Gastroesophageal sphincter (tissue), 4 donors: Measurements from ENCODE around the gene CRB3. TPM values are rescaled to one million over a fixed set of nuclear protein-coding genes. Genes with fewer than 3 reads are reported as not detected.

ENCODE experiments used
- ATAC-seq: fragments of 150-250 bp; one replicate; pipeline ENCODE4 v1.9.1; 2016; ENCODE audit warnings: mild to moderate bottlenecking, moderate library complexity
- H3K27ac ChIP-seq, 4 donors: fragments of 200-600 bp; sonication (generic) in 3 of 4; 1 replicate in 3 of 4; 2 replicates in 1 of 4; pipeline ENCODE4 v1.5.1; 2016 to 2019
- H3K27me3 ChIP-seq: fragments of 200-600 bp; sonication (generic); one replicate; pipeline ENCODE4 v1.5.1; 2019
- H3K36me3 ChIP-seq, 2 donors: fragments of 200-600 bp; sonication (generic); one replicate each; pipeline ENCODE4 v1.5.1; 2019; ENCODE audit warnings: control low read depth in 1 of 2
- H3K4me1 ChIP-seq, 3 donors: fragments of 200-600 bp; sonication (generic); 1 replicate in 2 of 3; 2 replicates in 1 of 3; pipeline ENCODE4 v1.5.1; 2016 to 2019; ENCODE audit warnings: control low read depth in 2 of 3
- H3K4me3 ChIP-seq, 2 donors: fragments of 200-600 bp; sonication (generic); one replicate each; pipeline ENCODE4 v1.5.1; 2019; ENCODE audit warnings: mild to moderate bottlenecking in 1 of 2, moderate library complexity in 1 of 2
- H3K9me3 ChIP-seq, 3 donors: fragments of 200-600 bp; sonication (generic); one replicate each; pipeline ENCODE4 v1.5.1; 2017 to 2019; ENCODE audit warnings: control low read depth in 2 of 3
- CTCF ChIP-seq, 4 experiments: fragments of 200-600 bp in 2 of 4; fragments of 450-650 bp in 2 of 4; sonication (generic) in 1 of 4; IDR thresholded peaks; one replicate each; pipeline ENCODE4 v1.5.1; 2017 to 2019; ENCODE audit warnings: antibody characterized with exemption in 4 of 4, mild to moderate bottlenecking in 2 of 4, moderate library complexity in 2 of 4
- EP300 ChIP-seq: sonication (generic); formaldehyde crosslinking; IDR thresholded peaks from one replicate; pipeline ENCODE4 v1.6.1; 2017; ENCODE audit warnings: antibody characterized with exemption, mild to moderate bottlenecking
- POLR2A ChIP-seq, 2 donors: fragments of 450-650 bp; IDR thresholded peaks; one replicate each; pipeline ENCODE4 v1.6.1; 2017; ENCODE audit warnings: antibody characterized with exemption in 2 of 2, mild to moderate bottlenecking in 2 of 2, moderate library complexity in 1 of 2
- POLR2AphosphoS5 ChIP-seq: sonication (generic); formaldehyde crosslinking; IDR thresholded peaks from one replicate; pipeline ENCODE4 v1.6.1; 2017; ENCODE audit warnings: antibody characterized with exemption
- WGBS, 2 donors: methylation state at CpG; one replicate each; pipeline ENCODE4 v1.1.5; 2018; ENCODE audit warnings: low coverage in 1 of 2; 5-methylcytosine and 5-hydroxymethylcytosine counted together
- total RNA-seq, 4 donors: library from RNA; depleted of rRNA; stranded (reverse); fragments of >200 nt; gene quantifications; one replicate each; pipeline ENCODE4 v1.1.0, GENCODE V29; 2016

CRB3 gene
- total RNA-seq, 4 donors from 2014 or later = 0.85 to 6.2 (median 1.6) TPM; not detected in 1

GRCh38 chr19:6440905-6441304 is 23.2 kb upstream of the CRB3 start:
- TF ChIP-seq CTCF (IDR thresholded peaks at IDR 0.05) (no peak), POLR2AphosphoS5 (no peak), POLR2A (IDR thresholded peaks at IDR 0.05) (no peak), EP300 (no peak)
- Histone ChIP-seq H3K4me1 (no peaks in the 10 kb centered on the region), H3K27me3 (no peaks in the 10 kb centered on the region), H3K4me3 (no peak overlapping the region), H3K36me3 (peaks cover 0 to 47% of the 10 kb centered on the region in 2 donors), H3K27ac (no peak overlapping the region), H3K9me3 (peaks cover 0 to 8% (median 0%) of the 10 kb centered on the region in 3 donors)
- 43 to 73% methylated on average over 1 to 2 of the region's 3 CpGs for WGBS, 2 donors
- no peak for ATAC-seq

GRCh38 chr19:6442087-6442688 is 21.9 kb upstream of the CRB3 start:
- peaks cover 0 to 18% (median 0%) of the 10 kb centered on the region in 3 donors for H3K9me3 ChIP-seq
- peaks cover 0 to 56% of the 10 kb centered on the region in 2 donors for H3K36me3 ChIP-seq
- ATAC-seq = no peak
- H3K27me3 ChIP-seq = no peaks in the 10 kb centered on the region
- H3K4me1 ChIP-seq = no peaks in the 10 kb centered on the region
- 90 to 94% methylated on average over 4 to 7 of the region's 13 CpGs for WGBS, 2 donors
- H3K27ac ChIP-seq = no peak overlapping the region
- no peak overlapping the region for H3K4me3 ChIP-seq
- TF ChIP-seq POLR2AphosphoS5 (no peak), POLR2A (IDR thresholded peaks at IDR 0.05) (no peak), EP300 (no peak), CTCF (IDR thresholded peaks at IDR 0.05) (no peak)

GRCh38 chr19:6443986-6444385 is 20.1 kb upstream of the CRB3 start:
- H3K4me3 ChIP-seq = no peak overlapping the region
- TF ChIP-seq CTCF (IDR thresholded peaks at IDR 0.05) = no peak
- ATAC-seq = no peak
- no peaks in the 10 kb centered on the region for H3K27me3 ChIP-seq
- peaks cover 0 to 70% of the 10 kb centered on the region in 2 donors for H3K36me3 ChIP-seq
- no peaks in the 10 kb centered on the region for H3K4me1 ChIP-seq
- WGBS, 2 donors = 67% methylated on average over 1 of the region's 13 CpGs; no CpG with 5 or more reads in 1 of the 2 donors
- H3K9me3 ChIP-seq = peaks cover 0 to 18% (median 0%) of the 10 kb centered on the region in 3 donors
- no peak overlapping the region for H3K27ac ChIP-seq

- no peak for ATAC-seq
- no peak overlapping the region for H3K4me3 ChIP-seq
- peaks cover 0 to 18% (median 0%) of the 10 kb centered on the region in 3 donors for H3K9me3 ChIP-seq
- no peak overlapping the region for H3K27ac ChIP-seq
- no peaks in the 10 kb centered on the region for H3K27me3 ChIP-seq
- H3K4me1 ChIP-seq = no peaks in the 10 kb centered on the region
- no peak for TF ChIP-seq POLR2AphosphoS5
- TF ChIP-seq POLR2A (IDR thresholded peaks at IDR 0.05) = no peak
- no peak for TF ChIP-seq CTCF (IDR thresholded peaks at IDR 0.05)
- no peak for TF ChIP-seq EP300
- WGBS, 2 donors = 87 to 100% methylated on average over 1 to 3 of the region's 3 CpGs
- peaks cover 0 to 94% of the 10 kb centered on the region in 2 donors for H3K36me3 ChIP-seq
Observed at GRCh38 chr19:6446452-6446851, 17.6 kb upstream of the CRB3 start.

- WGBS, 2 donors = 83 to 86% methylated on average over 3 of the region's 3 CpGs
- no peak for ATAC-seq
- no peaks in the 10 kb centered on the region for H3K4me1 ChIP-seq
- no peak overlapping the region for H3K4me3 ChIP-seq
- H3K9me3 ChIP-seq = peaks cover 0 to 21% (median 0%) of the 10 kb centered on the region in 3 donors
- no peak overlapping the region for H3K27ac ChIP-seq
- peaks cover 0 to 99% of the 10 kb centered on the region in 2 donors for H3K36me3 ChIP-seq
- TF ChIP-seq EP300 = no peak
- no peak for TF ChIP-seq POLR2A (IDR thresholded peaks at IDR 0.05)
- TF ChIP-seq POLR2AphosphoS5 = no peak
- TF ChIP-seq CTCF (IDR thresholded peaks at IDR 0.05) = no peak
- H3K27me3 ChIP-seq = no peaks in the 10 kb centered on the region
Observed at GRCh38 chr19:6448045-6448444, 16.0 kb upstream of the CRB3 start.
